K562 (cell line): Measurements from ENCODE around the gene CEMIP. TPM values are rescaled to one million over a fixed set of nuclear protein-coding genes. Genes with fewer than 3 reads are reported as not detected.
A peak's percentile ranks its signal among the peaks of the same experiment; 100 is the strongest.

Experiments
- ATF3 ChIP-seq, 2 experiments: fragments of 450-650 bp in 1 of 2; sonication (generic) in 1 of 2; formaldehyde crosslinking in 1 of 2; IDR thresholded peaks in 1 of 2; conservative IDR thresholded peaks in 1 of 2; 2 replicates each; pipeline versions ENCODE4 v1.6.1 to v1.8.1; 2016 to 2023; ENCODE audit warnings: mild to moderate bottlenecking in 2 of 2, moderate library complexity in 2 of 2, inconsistent platforms in 1 of 2, missing genetic modification reagents in 1 of 2
- ATF6 ChIP-seq: sonication (generic); formaldehyde crosslinking; IDR thresholded peaks from 2 replicates; pipeline ENCODE4 v1.4.0; 2020; ENCODE audit warnings: mild to moderate bottlenecking, missing genetic modification reagents
- DIDO1 ChIP-seq: fragments of 450-650 bp; IDR thresholded peaks from 2 replicates; pipeline ENCODE4 v1.6.1; 2016; ENCODE audit warnings: low read depth, missing biosample characterization, missing genetic modification characterization
- ELK3 ChIP-seq: fragments of 450-650 bp; formaldehyde crosslinking; IDR thresholded peaks from 2 replicates; pipeline ENCODE4 v1.4.0; 2020; ENCODE audit warnings: mild to moderate bottlenecking
- GABPB1 ChIP-seq: sonication (generic); formaldehyde crosslinking; IDR thresholded peaks from 2 replicates; pipeline ENCODE4 v1.8.0; 2022; ENCODE audit warnings: mild to moderate bottlenecking, missing genetic modification reagents
- RBM22 ChIP-seq: fragments of 200-400 bp; formaldehyde crosslinking; IDR thresholded peaks from 2 replicates; pipeline ENCODE4 v1.6.1; 2018; ENCODE audit warnings: low read length, low read depth; ENCODE audit not compliant: poor library complexity, severe bottlenecking
- RFX5 ChIP-seq: IDR thresholded peaks from 2 replicates; pipeline ENCODE4 v1.6.1; 2011; ENCODE audit warnings: low read depth, mild to moderate bottlenecking, improper control_type of control experiment, low read length
- SNRNP70 ChIP-seq: fragments of 200-400 bp; formaldehyde crosslinking; optimal IDR thresholded peaks from 2 replicates; pipeline ENCODE3; 2017; ENCODE audit warnings: low read depth, low read length
- TARDBP ChIP-seq: fragments of 450-650 bp; IDR thresholded peaks from 2 replicates; pipeline ENCODE4 v1.6.1; 2016
- TCF3 ChIP-seq: sonication (generic); formaldehyde crosslinking; IDR thresholded peaks from 2 replicates; pipeline ENCODE4 v1.4.0; 2020; ENCODE audit warnings: mild to moderate bottlenecking, missing genetic modification reagents
- TEAD4 ChIP-seq, 2 experiments: sonication (generic) in 1 of 2; formaldehyde crosslinking in 1 of 2; IDR thresholded peaks; 2 replicates each; pipeline versions ENCODE4 v1.6.1 to v1.8.0; 2012 to 2022; ENCODE audit warnings: borderline replicate concordance in 1 of 2, inconsistent platforms in 1 of 2, low read length in 1 of 2, mild to moderate bottlenecking in 1 of 2, missing genetic modification reagents in 1 of 2
- ZNF316 ChIP-seq: fragments of 450-650 bp; IDR thresholded peaks from 2 replicates; pipeline ENCODE4 v1.6.1; 2016
- polyA plus RNA-seq, 8 experiments: library from polyadenylated mRNA; depleted of rRNA in 4 of 8; stranded (reverse) in 5 of 8; unstranded in 3 of 8; fragments of >200 nt; fragmentation: Nextera tagmentation in 2 of 8; fragmentation: Illumina TruSeq in 1 of 8; extraction: Ambion mirVana in 2 of 8; extraction: Trizol in 1 of 8; gene quantifications; 2 replicates each; pipeline versions ENCODE4 v1.2.1 to v1.2.3, GENCODE V29; 2011 to 2014; ENCODE audit warnings: inconsistent platforms in 1 of 8, missing spikeins in 1 of 8
- total RNA-seq, 7 experiments: library from RNA; depleted of rRNA in 6 of 7; stranded (reverse); fragments of >200 nt in 6 of 7; fragmentation: Illumina TruSeq in 2 of 7; extraction: Trizol in 2 of 7; gene quantifications; 2 replicates each; pipeline versions ENCODE4 v1.2.1 to v1.2.3, GENCODE V29; 2011 to 2021; ENCODE audit warnings: low replicate concordance in 1 of 7
- TF ChIP-seq, protein P1 (sequence below): sonication (generic); formaldehyde crosslinking; IDR thresholded peaks from 2 replicates; pipeline ENCODE4 v1.8.0; 2022; ENCODE audit warnings: missing genetic modification reagents, mild to moderate bottlenecking, moderate library complexity, borderline replicate concordance
- TF ChIP-seq, protein P2 (sequence below): fragments of 450-650 bp; IDR thresholded peaks from 2 replicates; pipeline ENCODE4 v1.6.1; 2018; ENCODE audit not compliant: partially characterized antibody
- TF ChIP-seq, protein P3 (sequence below), 2 experiments: fragments of 450-650 bp; conservative IDR thresholded peaks; 2 replicates each; pipeline ENCODE4 v1.6.1; 2017; ENCODE audit warnings: mild to moderate bottlenecking in 2 of 2, moderate library complexity in 2 of 2
- TF ChIP-seq, protein P4 (sequence below): sonication (generic); formaldehyde crosslinking; IDR thresholded peaks from 2 replicates; pipeline ENCODE4 v1.9.0; 2022; ENCODE audit warnings: mild to moderate bottlenecking, missing genetic modification reagents

Gene CEMIP
- total and polyA plus RNA-seq, 9 of the 15 experiments (the other 6 are each of a cell fraction or from before 2014, with no cell fraction given): 0.33 TPM; not detected in 8

DNA sequence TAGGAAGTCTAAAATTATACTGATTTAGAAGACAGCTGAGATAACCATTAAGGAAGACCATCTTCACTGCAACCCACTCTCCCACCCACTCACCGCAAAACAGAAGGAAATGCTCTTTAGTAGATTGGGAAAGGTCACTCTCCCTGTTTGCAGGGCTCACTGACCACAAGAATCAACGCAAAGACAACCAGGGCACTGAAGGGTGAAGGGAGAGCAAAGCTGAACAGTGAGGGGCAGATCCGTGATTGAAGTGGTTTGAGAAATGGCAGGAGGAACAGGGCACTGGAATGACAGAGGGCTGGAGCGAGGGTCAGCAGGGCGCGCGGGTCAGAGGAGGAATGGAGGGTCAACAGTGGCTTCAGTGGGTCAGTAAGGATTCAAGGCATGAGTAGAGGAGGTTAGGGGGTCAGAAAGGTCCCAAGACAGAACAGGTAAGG is 209.9 kb downstream of the CEMIP start (continued):
- TF ChIP-seq, protein P1, sequence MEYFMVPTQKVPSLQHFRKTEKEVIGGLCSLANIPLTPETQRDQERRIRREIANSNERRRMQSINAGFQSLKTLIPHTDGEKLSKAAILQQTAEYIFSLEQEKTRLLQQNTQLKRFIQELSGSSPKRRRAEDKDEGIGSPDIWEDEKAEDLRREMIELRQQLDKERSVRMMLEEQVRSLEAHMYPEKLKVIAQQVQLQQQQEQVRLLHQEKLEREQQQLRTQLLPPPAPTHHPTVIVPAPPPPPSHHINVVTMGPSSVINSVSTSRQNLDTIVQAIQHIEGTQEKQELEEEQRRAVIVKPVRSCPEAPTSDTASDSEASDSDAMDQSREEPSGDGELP (CRISPR knock-in tag): no peak
- TF ChIP-seq TEAD4 (IDR thresholded peaks at IDR 0.05; ENCODE audit: low read length) (peak; percentile 54), TEAD4 (CRISPR knock-in tag; IDR thresholded peaks at IDR 0.05; ENCODE audit: borderline replicate concordance) (no peak), ATF3 (IDR thresholded peaks at IDR 0.05) (no peak), ATF3 (CRISPR knock-in tag; conservative IDR thresholded peaks at IDR 0.05) (no peak), TARDBP (no peak), RBM22 (no peak), ATF6 (CRISPR knock-in tag) (no peak), ZNF316 (no peak), SNRNP70 (no peak), RFX5 (no peak), ELK3 (CRISPR knock-in tag) (no peak), TCF3 (0 out of 2 replicates have a peak, but pooled peaks have one; percentile 7), GABPB1 (CRISPR knock-in tag) (no peak), DIDO1 (tag) (no peak)
- TF ChIP-seq, protein P2, sequence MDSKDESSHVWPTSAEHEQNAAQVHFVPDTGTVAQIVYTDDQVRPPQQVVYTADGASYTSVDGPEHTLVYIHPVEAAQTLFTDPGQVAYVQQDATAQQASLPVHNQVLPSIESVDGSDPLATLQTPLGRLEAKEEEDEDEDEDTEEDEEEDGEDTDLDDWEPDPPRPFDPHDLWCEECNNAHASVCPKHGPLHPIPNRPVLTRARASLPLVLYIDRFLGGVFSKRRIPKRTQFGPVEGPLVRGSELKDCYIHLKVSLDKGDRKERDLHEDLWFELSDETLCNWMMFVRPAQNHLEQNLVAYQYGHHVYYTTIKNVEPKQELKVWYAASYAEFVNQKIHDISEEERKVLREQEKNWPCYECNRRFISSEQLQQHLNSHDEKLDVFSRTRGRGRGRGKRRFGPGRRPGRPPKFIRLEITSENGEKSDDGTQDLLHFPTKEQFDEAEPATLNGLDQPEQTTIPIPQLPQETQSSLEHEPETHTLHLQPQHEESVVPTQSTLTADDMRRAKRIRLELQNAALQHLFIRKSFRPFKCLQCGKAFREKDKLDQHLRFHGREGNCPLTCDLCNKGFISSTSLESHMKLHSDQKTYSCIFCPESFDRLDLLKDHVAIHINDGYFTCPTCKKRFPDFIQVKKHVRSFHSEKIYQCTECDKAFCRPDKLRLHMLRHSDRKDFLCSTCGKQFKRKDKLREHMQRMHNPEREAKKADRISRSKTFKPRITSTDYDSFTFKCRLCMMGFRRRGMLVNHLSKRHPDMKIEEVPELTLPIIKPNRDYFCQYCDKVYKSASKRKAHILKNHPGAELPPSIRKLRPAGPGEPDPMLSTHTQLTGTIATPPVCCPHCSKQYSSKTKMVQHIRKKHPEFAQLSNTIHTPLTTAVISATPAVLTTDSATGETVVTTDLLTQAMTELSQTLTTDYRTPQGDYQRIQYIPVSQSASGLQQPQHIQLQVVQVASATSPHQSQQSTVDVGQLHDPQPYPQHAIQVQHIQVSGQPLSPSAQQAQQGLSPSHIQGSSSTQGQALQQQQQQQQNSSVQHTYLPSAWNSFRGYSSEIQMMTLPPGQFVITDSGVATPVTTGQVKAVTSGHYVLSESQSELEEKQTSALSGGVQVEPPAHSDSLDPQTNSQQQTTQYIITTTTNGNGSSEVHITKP: no peak
- TF ChIP-seq, protein P3, sequence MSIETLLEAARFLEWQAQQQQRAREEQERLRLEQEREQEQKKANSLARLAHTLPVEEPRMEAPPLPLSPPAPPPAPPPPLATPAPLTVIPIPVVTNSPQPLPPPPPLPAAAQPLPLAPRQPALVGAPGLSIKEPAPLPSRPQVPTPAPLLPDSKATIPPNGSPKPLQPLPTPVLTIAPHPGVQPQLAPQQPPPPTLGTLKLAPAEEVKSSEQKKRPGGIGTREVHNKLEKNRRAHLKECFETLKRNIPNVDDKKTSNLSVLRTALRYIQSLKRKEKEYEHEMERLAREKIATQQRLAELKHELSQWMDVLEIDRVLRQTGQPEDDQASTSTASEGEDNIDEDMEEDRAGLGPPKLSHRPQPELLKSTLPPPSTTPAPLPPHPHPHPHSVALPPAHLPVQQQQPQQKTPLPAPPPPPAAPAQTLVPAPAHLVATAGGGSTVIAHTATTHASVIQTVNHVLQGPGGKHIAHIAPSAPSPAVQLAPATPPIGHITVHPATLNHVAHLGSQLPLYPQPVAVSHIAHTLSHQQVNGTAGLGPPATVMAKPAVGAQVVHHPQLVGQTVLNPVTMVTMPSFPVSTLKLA (conservative IDR thresholded peaks at IDR 0.05): peak in 1 of 2 experiments; percentile 19; a peak in 1 of 4 replicates
- TF ChIP-seq, protein P4, sequence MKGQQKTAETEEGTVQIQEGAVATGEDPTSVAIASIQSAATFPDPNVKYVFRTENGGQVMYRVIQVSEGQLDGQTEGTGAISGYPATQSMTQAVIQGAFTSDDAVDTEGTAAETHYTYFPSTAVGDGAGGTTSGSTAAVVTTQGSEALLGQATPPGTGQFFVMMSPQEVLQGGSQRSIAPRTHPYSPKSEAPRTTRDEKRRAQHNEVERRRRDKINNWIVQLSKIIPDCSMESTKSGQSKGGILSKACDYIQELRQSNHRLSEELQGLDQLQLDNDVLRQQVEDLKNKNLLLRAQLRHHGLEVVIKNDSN (CRISPR knock-in tag): no peak
